Heart left ventricle (tissue), 16 donors: ENCODE results near the gene EFCAB10. TPM values are rescaled to one million over a fixed set of nuclear protein-coding genes. Genes with fewer than 3 reads are reported as not detected.
"Not testable (repeated sequence)": the region's sequence is repeated elsewhere in the genome, so short reads cannot be mapped to it uniquely, and the experiment has no call there.

ENCODE experiments used
- ATAC-seq, 4 donors: fragments of 200-7000 bp; cut with Tn5 transposase; one replicate each; pipeline ENCODE4 v1.9.1; 2020 to 2022; ENCODE audit warnings: moderate library complexity in 4 of 4, mild to moderate bottlenecking in 3 of 4, moderate number of reproducible peaks in 1 of 4
- DNase-seq, 5 donors: peaks; one replicate each; pipeline ENCODE4 v3.0.0-alpha.2; 2020
- H3K27ac ChIP-seq, 12 donors: fragments of 200-600 bp; sonication (generic) in 4 of 12; one replicate each; pipeline versions ENCODE4 v1.5.0 to v1.8.0; 2016 to 2022; ENCODE audit warnings: mild to moderate bottlenecking in 2 of 12
- H3K27me3 ChIP-seq, 9 donors: fragments of 200-600 bp; sonication (generic) in 2 of 9; one replicate each; pipeline versions ENCODE4 v1.5.1 to v1.8.0; 2016 to 2022; ENCODE audit warnings: mild to moderate bottlenecking in 3 of 9
- H3K36me3 ChIP-seq, 9 donors: fragments of 200-600 bp; sonication (generic) in 2 of 9; one replicate each; pipeline versions ENCODE4 v1.5.0 to v1.8.0; 2018 to 2022; ENCODE audit warnings: mild to moderate bottlenecking in 2 of 9
- H3K4me1 ChIP-seq, 12 donors: fragments of 200-600 bp; sonication (generic) in 4 of 12; one replicate each; pipeline versions ENCODE4 v1.5.0 to v1.8.0; 2016 to 2022; ENCODE audit warnings: mild to moderate bottlenecking in 3 of 12
- H3K4me3 ChIP-seq, 12 donors: fragments of 200-600 bp; sonication (generic) in 4 of 12; one replicate each; pipeline versions ENCODE4 v1.5.0 to v1.8.0; 2017 to 2022; ENCODE audit warnings: mild to moderate bottlenecking in 9 of 12, moderate library complexity in 4 of 12
- H3K9me3 ChIP-seq, 12 donors: fragments of 200-600 bp; sonication (generic) in 4 of 12; one replicate each; pipeline versions ENCODE4 v1.5.0 to v1.8.0; 2016 to 2022; ENCODE audit warnings: mild to moderate bottlenecking in 1 of 12
- CTCF ChIP-seq, 12 donors: fragments of 200-600 bp; sonication (generic) in 4 of 12; IDR thresholded peaks; one replicate each; pipeline versions ENCODE4 v1.5.0 to v1.8.0; 2018 to 2022; ENCODE audit warnings: antibody characterized with exemption in 12 of 12, mild to moderate bottlenecking in 5 of 12
- POLR2A ChIP-seq, 2 donors: fragments of 450-650 bp; IDR thresholded peaks; one replicate each; pipeline ENCODE4 v1.6.1; 2017; ENCODE audit warnings: antibody characterized with exemption in 2 of 2, mild to moderate bottlenecking in 2 of 2, moderate library complexity in 2 of 2
- WGBS, 4 donors: extraction: QIAGEN DNeasy Blood & Tissue Kit in 2 of 4; methylation state at CpG; one replicate each; pipeline versions ENCODE4 v1.1.5 to v1.1.7; 2013 to 2018; 5-methylcytosine and 5-hydroxymethylcytosine counted together
- intact Hi-C, 10 donors: fragments of 100-400 bp; cut with DNase I; formaldehyde crosslinking; loops; one replicate each; pipeline versions ENCODE4 v1.11.1 to v1.14.2; 2022
- polyA plus RNA-seq, 2 donors: library from polyadenylated mRNA; stranded (reverse); fragments of 200-250 nt; gene quantifications; one replicate each; pipeline ENCODE4 v1.2.3, GENCODE V29; 2013
- total RNA-seq, 9 donors: library from RNA; depleted of rRNA in 2 of 9; stranded (reverse); fragments of >200 nt in 2 of 9; fragmentation: NEBNext Ultra II Directional in 3 of 9; extraction: Animal tissue kit (Norgen Biotek cat#: 25700) in 3 of 9; gene quantifications; one replicate each; pipeline versions ENCODE4 v1.1.0 to v1.2.4, GENCODE V29; 2016 to 2023
- donor health status: ischemic (EF 13 %, LVEDD 7.1; RV severe dilation, severe dysfunction).
- donor health status: healthy with polysubstance abuse.
- donor health status: DM: no; HTN: yes; CAD: no.
- donor health status: DM: no; HTN: no; CAD: no.
- donor health status: ischemic (EF 25% LVEDD 6.9; RV normal size, moderate dysfunction).
- donor health status: ischemic (EF 25% LVEDD 5.7; RV mildly dilated, moderate dysfunction).
- donor health status: healthy.
- donor health status: DM: yes; HTN: yes; CAD: no.
- donor health status: ischemic (EF 35%, LVEDD 5.7; RV mildly dilated, moderate dysfunction).
- donor health status: nonischemic (EF 11% LVEDD 7.7; RV severe dilation, severe dysfunction).
- donor health status: DM: yes; HTN: yes; CAD: no.
- donor health status: PGD.
- donor health status: ischemic (EF 29% LVEDD 5.4; RV normal size, mild dysfunction).
- donor health status: nonischemic (EF 23%, LVEDD 6.1; RV moderate dilation, normal function).

EFCAB10 gene
- total and polyA plus RNA-seq, 11 donors, result not detected

- peak; percentile 92 to 97 (median 96) for ATAC-seq
- intact Hi-C loops, result loop anchor here in 1 of 10 donors (1.0 kb wide), 1 partner anchor 10 kb away; the partner anchor contains the start of gene RINT1
- H3K27me3 ChIP-seq, result no peaks in the 10 kb centered on the region
- TF ChIP-seq POLR2A (IDR thresholded peaks at IDR 0.05) (peak in 1 of 2 donors; percentile 81), CTCF (IDR thresholded peaks at IDR 0.05) (peak in 1 of 12 donors; percentile 22)
- peaks cover 0 to 18% (median 13%) of the 10 kb centered on the region in 12 donors for H3K4me1 ChIP-seq
- H3K4me3 ChIP-seq, result peak within 1 kb of the TSS; percentile 67 to 92 (median 76)
- no peaks in the 10 kb centered on the region for H3K9me3 ChIP-seq
- 0 to 1% (median 1%) methylated on average over 28 to 96 of the region's 96 CpGs for WGBS, 4 donors
- H3K27ac ChIP-seq, result peak within 1 kb of the TSS; percentile 67 to 98 (median 91)
- no peaks in the 10 kb centered on the region for H3K36me3 ChIP-seq
- DNase-seq, result peak; percentile 90 to 94 (median 91)
Measured at GRCh38 chr7:105521717-105522463, 59.4 kb downstream of the EFCAB10 start, which contains the start of gene PUS7. Gene PUS7 (minus strand): TSS chr7:105522271. CDS start chr7:105508512, 13,759 bp downstream.

- DNase-seq, result peak; percentile 69 to 86 (median 78)
- Histone ChIP-seq H3K27me3 (no peaks in the 10 kb centered on the region), H3K9me3 (no peaks in the 10 kb centered on the region), H3K4me3 (peak overlapping the region; percentile 67 to 92 (median 76)), H3K4me1 (peaks cover 0 to 18% (median 13%) of the 10 kb centered on the region in 12 donors), H3K27ac (peak overlapping the region; percentile 67 to 98 (median 91)), H3K36me3 (no peaks in the 10 kb centered on the region)
- ATAC-seq, result peak; percentile 23 to 75 (median 66)
- intact Hi-C loops, result no loop called here
- no peak for TF ChIP-seq CTCF (IDR thresholded peaks at IDR 0.05)
- TF ChIP-seq POLR2A (IDR thresholded peaks at IDR 0.05), result no peak
- 7 to 23% (median 8%) methylated on average over 20 to 25 of the region's 25 CpGs for WGBS, 4 donors
Measured at GRCh38 chr7:105521027-105521716, 60.1 kb downstream of the EFCAB10 start.

- ATAC-seq, H3K9me3 ChIP-seq, H3K36me3 ChIP-seq, DNase-seq, H3K27ac ChIP-seq, H3K27me3 ChIP-seq, intact Hi-C loops: not testable (repeated sequence)
- H3K4me1 ChIP-seq, result peaks cover 0 to 18% (median 13%) of the 10 kb centered on the region in 12 donors
- WGBS, 4 donors, result 94 to 99% (median 96%) methylated on average over 7 of the region's 7 CpGs
- H3K4me3 ChIP-seq, result peak overlapping the region in 5 of 12 donors; percentile 72 to 90 (median 77)
Measured at GRCh38 chr7:105520620-105521019, 60.7 kb downstream of the EFCAB10 start.

- no peak overlapping the region for H3K27ac ChIP-seq
- H3K36me3 ChIP-seq, result no peaks in the 10 kb centered on the region
- intact Hi-C loops, result no loop called here
- TF ChIP-seq POLR2A (IDR thresholded peaks at IDR 0.05) (no peak), CTCF (IDR thresholded peaks at IDR 0.05) (no peak)
- H3K4me1 ChIP-seq, result peaks cover 0 to 18% (median 13%) of the 10 kb centered on the region in 12 donors
- DNase-seq (no peak), ATAC-seq (no peak)
- H3K4me3 ChIP-seq, result no peak overlapping the region
- WGBS, 4 donors, result 86 to 95% (median 94%) methylated on average over 6 of the region's 6 CpGs
- H3K27me3 ChIP-seq, result no peaks in the 10 kb centered on the region
- no peaks in the 10 kb centered on the region for H3K9me3 ChIP-seq
Measured at GRCh38 chr7:105519353-105519752, 61.9 kb downstream of the EFCAB10 start.

- H3K4me1 ChIP-seq, ATAC-seq, H3K27me3 ChIP-seq, DNase-seq, H3K27ac ChIP-seq, H3K9me3 ChIP-seq, H3K4me3 ChIP-seq, H3K36me3 ChIP-seq, intact Hi-C loops: not testable (repeated sequence)
- 94 to 98% (median 95%) methylated on average over 7 of the region's 7 CpGs for WGBS, 4 donors
Measured at GRCh38 chr7:105515610-105516009, 65.7 kb downstream of the EFCAB10 start.
